Dermis blood vessel endothelial cell (primary cell): Measurements from ENCODE around the gene POLL. TPM values are rescaled to one million over a fixed set of nuclear protein-coding genes. Genes with fewer than 3 reads are reported as not detected.

ENCODE experiments used
- DNase-seq: peaks from one replicate; pipeline ENCODE4 v3.0.0; 2010
- total RNA-seq: library from RNA; depleted of rRNA; stranded (reverse); fragments of >200 nt; gene quantifications from 2 replicates; pipeline ENCODE4 v1.2.3, GENCODE V29; 2014

The POLL gene
- total RNA-seq, 1 donor from 2014 or later = 16.3 TPM

DNA sequence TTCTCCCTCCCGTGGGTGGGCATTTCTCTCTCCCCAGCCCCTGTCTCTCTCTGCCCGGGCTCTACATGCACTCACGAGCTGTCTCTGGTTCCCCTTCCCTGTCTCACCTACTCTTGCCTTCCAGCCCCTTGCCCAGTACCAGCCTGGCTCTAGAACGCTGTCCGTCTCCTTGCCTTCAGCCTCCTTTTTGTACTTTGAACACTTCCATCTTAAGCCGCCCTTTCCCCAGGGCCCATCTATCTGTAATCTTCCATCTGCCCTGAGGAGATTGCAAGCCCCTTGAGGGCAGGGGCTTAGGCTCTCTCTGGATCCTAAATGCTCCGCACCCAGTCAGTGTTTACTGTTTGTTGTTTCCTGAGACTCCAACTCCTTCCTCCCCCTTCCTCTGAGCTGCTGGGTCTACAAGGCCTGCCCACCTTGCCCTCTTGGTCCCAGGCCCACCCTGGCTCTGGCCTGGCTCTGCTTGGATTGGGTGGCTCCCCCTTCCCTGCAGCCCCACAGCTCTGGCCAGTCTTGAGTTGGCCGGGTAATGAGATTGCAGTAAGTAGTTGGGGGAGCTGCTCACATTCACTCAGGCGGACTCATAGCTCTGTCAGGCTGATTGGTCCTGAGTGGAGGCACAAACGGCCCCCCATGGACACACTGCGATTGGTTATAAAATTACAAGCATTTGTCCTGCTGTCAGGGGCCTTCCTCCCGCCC is 28.3 kb downstream of the POLL start:
- no peak for DNase-seq

DNA sequence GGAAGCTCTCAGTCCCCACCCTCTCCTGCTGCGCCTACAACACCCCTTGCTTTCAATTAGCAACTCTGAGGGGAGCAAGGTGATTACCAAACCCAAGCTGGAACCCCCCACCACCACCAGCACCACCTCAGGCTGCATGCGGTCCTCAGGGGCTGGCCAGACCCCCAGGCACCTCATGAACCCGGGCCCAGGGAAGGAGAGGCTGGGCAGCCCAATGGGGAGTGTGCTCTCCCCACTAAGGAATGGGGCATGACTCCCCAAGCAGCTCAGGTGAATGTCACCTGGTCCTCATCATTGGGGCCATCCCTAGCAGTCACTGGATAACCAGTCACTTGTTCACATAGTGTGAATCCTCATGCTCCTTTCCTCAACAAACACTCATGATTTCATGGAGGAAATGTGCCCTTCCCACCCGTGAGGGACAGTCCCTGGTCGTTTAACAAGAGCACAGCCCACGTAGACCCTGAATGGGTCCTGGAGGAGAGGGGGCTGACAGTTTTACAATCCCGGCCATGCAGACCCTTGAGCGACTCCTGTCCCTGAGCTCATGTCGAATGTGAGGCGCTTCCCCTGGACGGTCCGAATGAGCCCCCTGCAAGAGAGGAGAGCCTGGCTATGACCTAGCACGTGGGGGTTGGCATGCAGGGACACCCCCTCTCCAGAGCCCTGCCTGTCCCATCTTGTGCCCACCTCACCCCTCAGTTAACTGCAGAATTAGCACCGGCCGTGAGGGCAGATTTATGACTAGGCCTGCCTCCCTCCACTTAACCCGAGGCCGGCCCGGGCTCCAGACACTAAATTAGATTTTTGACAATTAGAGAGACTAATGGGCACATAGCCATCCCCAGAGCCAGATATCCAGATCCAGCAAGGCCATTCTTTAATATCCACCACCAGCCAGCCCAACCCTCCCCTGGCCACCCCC is 29.1 kb downstream of the POLL start:
- DNase-seq = no peak

GRCh38 chr10:101558204-101558603 is 29.9 kb downstream of the POLL start:
- no peak for DNase-seq

DNA sequence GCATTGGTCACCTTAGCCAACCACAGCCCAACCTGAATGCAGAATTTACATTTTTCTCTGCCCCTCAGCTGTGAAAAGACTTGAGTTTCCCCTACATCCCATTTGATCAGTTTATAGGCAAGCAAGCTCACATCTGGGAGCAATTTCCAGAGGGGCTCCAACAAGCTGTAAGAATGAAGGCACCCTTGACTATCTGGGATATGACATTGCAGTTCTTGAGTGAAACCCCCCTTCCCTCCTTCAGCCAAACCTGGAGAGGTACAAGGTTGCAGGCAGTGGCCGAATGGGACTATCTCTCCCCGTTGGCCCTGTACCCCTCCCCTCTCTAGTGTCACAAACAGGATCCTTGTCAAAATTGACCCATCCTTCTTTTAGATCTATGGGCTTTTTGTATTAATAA is 30.5 kb downstream of the POLL start:
- DNase-seq = no peak

- DNase-seq = no peak
These were observed 35.6 kb downstream of the POLL start for GRCh38 chr10:101552442-101552841.

DNA sequence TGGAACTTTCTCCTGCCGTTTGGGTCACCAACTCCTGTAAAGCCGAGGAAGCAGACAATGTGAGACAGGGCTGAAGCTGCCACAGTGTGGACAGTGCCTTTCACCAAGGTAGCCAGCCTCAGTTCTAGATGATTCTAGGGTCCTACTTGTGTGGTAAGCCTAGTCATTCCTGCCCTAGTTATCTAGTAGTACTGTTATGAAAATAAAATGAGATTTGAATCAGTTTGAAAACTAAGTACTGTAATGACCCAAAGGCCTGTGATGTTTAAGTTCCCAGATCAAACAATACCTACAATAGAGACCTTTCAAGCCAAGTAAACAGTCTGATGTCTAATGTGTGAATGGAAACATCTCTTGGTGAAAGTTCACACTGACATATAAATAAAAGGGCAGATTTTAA is 37.1 kb downstream of the POLL start:
- no peak for DNase-seq

- DNase-seq = peak; percentile 49
These were observed 42.2 kb downstream of the POLL start for GRCh38 chr10:101545898-101546297.

GRCh38 chr10:101538446-101538845 is 49.6 kb downstream of the POLL start:
- DNase-seq = no peak

- DNase-seq = peak; percentile 55
These were observed 51.3 kb downstream of the POLL start for GRCh38 chr10:101536800-101537199.

DNA sequence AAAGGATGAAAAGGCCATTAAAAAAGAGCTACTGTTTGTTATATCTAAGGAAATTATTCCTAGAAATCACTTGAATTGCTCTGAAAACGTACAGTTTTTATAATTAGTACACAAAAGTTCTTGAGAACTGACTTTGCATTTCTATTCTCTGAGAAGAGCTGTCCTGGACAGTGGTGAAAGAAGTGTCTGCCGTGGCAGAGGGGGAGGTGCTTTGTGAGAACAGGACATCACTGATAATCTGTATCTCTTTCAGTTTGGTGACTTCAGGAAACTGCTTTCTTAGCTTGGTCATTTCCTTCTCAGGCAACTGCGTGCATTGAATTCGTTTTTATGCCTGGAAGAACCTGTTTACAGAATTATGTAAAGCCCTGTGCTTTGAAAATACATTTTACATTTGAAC is 52.1 kb downstream of the POLL start:
- peak; percentile 82 for DNase-seq

DNA sequence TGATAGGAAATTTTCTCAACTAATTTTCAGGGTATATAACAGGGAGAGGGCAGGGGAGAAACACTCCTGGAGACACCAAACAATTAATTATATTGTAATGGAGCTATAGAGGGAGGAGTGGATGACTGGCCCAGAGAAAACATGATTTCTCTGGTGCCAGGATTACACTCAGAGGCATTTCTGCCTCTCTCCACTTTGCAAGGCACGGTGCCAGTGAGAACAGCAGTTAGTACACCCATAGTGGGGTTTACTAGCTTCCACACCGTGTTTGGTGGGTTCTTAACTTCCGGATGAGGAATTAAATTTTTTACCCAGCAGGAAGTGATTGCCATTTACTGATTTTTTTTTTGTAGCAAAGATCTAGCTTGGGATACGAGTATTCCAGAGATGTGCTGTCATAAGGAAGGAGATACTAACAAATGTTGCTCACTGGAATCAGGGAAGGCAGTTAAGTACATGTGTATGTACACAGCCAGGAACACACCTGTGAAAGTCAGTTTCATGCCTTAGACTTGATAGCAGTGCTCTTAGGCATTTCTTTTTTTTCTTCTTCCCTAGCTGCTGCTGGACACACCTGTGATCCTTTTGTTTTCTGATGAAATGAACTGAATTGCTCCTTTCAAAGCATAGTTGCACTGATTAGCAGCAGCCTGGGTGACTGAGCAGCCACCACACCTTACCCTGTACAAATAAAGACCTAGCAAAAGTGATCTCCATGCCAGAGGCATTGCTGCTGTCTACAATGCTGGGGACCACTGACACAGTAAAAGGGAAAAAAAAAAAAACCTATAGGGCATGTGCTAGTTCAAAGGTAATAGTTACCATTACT is 58.1 kb downstream of the POLL start:
- no peak for DNase-seq

GRCh38 chr10:101529207-101529606 is 58.9 kb downstream of the POLL start:
- no peak for DNase-seq

Other genes starting within 250 kb of the POLL start
- 9.5 and 11.6 TPM in 2 replicates for gene BTRC, start 234.1 kb downstream of the POLL start, total RNA-seq
- gene DPCD, start 64 bp upstream of the POLL start, total RNA-seq = 22.4 and 28.1 TPM in 2 replicates
- 20.7 and 37.1 TPM in 2 replicates for gene FBXW4, start 106.9 kb upstream of the POLL start, total RNA-seq
- not detected in 2 replicates for gene FGF8, start 187.9 kb upstream of the POLL start, total RNA-seq
- gene NPM3, start 195.2 kb upstream of the POLL start, total RNA-seq = 92.8 and 96.7 TPM in 2 replicates
- gene OGA, start 230.2 kb upstream of the POLL start, total RNA-seq = 96.1 and 99.1 TPM in 2 replicates